ENCODE data around the gene MAP2K7.

Gene MAP2K7

GRCh38 chr19:7868671-7869452, 34.8 kb upstream of the MAP2K7 start:
- FAIRE-seq (no peak), DNase-seq (ENCODE audit: insufficient read length, low spot score) (peak; percentile 80)
- TF ChIP-seq CTCF (IDR thresholded peaks at IDR 0.05; ENCODE audit: insufficient read depth, missing control alignments) = peak; percentile 33

- TF ChIP-seq CTCF (IDR thresholded peaks at IDR 0.05; ENCODE audit: insufficient read depth, missing control alignments) = no peak
- no peak for DNase-seq (ENCODE audit: insufficient read length, low spot score)
- FAIRE-seq = no peak
Observed at GRCh38 chr19:7869453-7869909, 34.2 kb upstream of the MAP2K7 start.

GRCh38 chr19:7869910-7870511, 33.7 kb upstream of the MAP2K7 start:
- TF ChIP-seq CTCF (IDR thresholded peaks at IDR 0.05; ENCODE audit: insufficient read depth, missing control alignments) = no peak
- DNase-seq (ENCODE audit: insufficient read length, low spot score) (no peak), FAIRE-seq (no peak)

- TF ChIP-seq CTCF (IDR thresholded peaks at IDR 0.05; ENCODE audit: insufficient read depth, missing control alignments) = no peak
- no peak for DNase-seq (ENCODE audit: insufficient read length, low spot score)
- FAIRE-seq = no peak
Observed at GRCh38 chr19:7870571-7871436, 32.9 kb upstream of the MAP2K7 start.

GRCh38 chr19:7871437-7872305, 32.0 kb upstream of the MAP2K7 start:
- FAIRE-seq = no peak

More at GRCh38 chr19:7871437-7872305, 32.0 kb upstream of the MAP2K7 start:
- DNase-seq (ENCODE audit: insufficient read length, low spot score) = peak; percentile 19
- no peak for TF ChIP-seq CTCF (IDR thresholded peaks at IDR 0.05; ENCODE audit: insufficient read depth, missing control alignments)
